NCI-H2081 treated with DMSO at 0.1 percent for 48 hours (cell line): Measurements from ENCODE around the gene HOXB3.

Experiments
- DNase-seq: peaks from one replicate; lab custom pipeline; 2025; lab: John Stamatoyannopoulos, UW

The HOXB3 gene

GRCh38 chr17:48612456-48612853 lies 22.4 kb upstream of the HOXB3 start:
- no peak for DNase-seq

GRCh38 chr17:48611681-48612455 lies 21.8 kb upstream of the HOXB3 start:
- DNase-seq, result peak; percentile 63

GRCh38 chr17:48611213-48611612 lies 21.2 kb upstream of the HOXB3 start:
- no peak for DNase-seq

GRCh38 chr17:48610282-48611211 lies 20.5 kb upstream of the HOXB3 start, which contains the start of gene HOXB7:
HOXB7 (minus strand) TSS chr17:48611017; CDS start chr17:48610918, 99 bp downstream.
- DNase-seq, result peak; percentile 32

- no peak for DNase-seq
Observed at GRCh38 chr17:48609759-48610281, 19.8 kb upstream of the HOXB3 start.

- DNase-seq, result no peak
Observed at GRCh38 chr17:48609033-48609432, 19.0 kb upstream of the HOXB3 start.

GRCh38 chr17:48608494-48608834 lies 18.4 kb upstream of the HOXB3 start:
- DNase-seq, result no peak

- DNase-seq, result no peak
Observed at GRCh38 chr17:48606892-48607614, 17.0 kb upstream of the HOXB3 start.

GRCh38 chr17:48605991-48606891 lies 16.2 kb upstream of the HOXB3 start:
- DNase-seq, result no peak

GRCh38 chr17:48605409-48605919 lies 15.4 kb upstream of the HOXB3 start:
- no peak for DNase-seq

- no peak for DNase-seq
Observed at GRCh38 chr17:48604770-48605329, 14.8 kb upstream of the HOXB3 start, which contains the start of gene HOXB6. HOXB6 (minus strand) TSS chr17:48604986; CDS start chr17:48598150, 6,836 bp downstream.

- DNase-seq, result no peak
Observed at GRCh38 chr17:48603959-48604769, 14.1 kb upstream of the HOXB3 start.

GRCh38 chr17:48601539-48602425 lies 11.7 kb upstream of the HOXB3 start:
- DNase-seq, result no peak

- DNase-seq, result no peak
Observed at GRCh38 chr17:48601207-48601538, 11.1 kb upstream of the HOXB3 start.

GRCh38 chr17:48600244-48601098 lies 10.4 kb upstream of the HOXB3 start:
- DNase-seq, result no peak

- no peak for DNase-seq
Observed at GRCh38 chr17:48599354-48599753, 9.3 kb upstream of the HOXB3 start.

- DNase-seq, result no peak
Observed at GRCh38 chr17:48598736-48599135, 8.7 kb upstream of the HOXB3 start.
